HG03565 (cell line): ENCODE measurements around the gene CCDC40.

Experiments
- ATAC-seq: cut with Tn5 transposase; IDR thresholded peaks from one replicate; pipeline ENCODE4 v1.9.1; 2021; ENCODE audit warnings: mild to moderate bottlenecking, moderate library complexity; ENCODE audit not compliant: unreplicated experiment

Gene CCDC40

DNA sequence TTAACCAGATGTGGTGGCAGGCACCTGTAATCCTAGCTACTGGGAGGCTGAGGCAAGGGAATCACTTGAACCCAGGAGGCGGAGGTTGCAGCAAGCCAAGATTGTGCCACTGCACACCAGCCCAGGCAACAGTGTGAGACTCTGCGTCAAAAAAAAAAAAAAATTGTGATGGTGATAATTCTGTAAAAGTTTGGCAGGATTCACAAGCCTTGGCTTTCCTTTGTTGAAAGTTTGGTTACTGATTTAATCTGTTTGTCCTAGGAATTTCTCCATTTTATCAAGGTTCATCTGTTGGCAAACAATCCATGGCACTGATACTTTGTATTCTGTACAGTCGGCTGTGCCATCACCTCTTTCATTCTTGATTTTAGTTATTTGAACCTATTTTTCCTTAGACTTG is 94.5 kb downstream of the CCDC40 start:
- no peak for ATAC-seq

DNA sequence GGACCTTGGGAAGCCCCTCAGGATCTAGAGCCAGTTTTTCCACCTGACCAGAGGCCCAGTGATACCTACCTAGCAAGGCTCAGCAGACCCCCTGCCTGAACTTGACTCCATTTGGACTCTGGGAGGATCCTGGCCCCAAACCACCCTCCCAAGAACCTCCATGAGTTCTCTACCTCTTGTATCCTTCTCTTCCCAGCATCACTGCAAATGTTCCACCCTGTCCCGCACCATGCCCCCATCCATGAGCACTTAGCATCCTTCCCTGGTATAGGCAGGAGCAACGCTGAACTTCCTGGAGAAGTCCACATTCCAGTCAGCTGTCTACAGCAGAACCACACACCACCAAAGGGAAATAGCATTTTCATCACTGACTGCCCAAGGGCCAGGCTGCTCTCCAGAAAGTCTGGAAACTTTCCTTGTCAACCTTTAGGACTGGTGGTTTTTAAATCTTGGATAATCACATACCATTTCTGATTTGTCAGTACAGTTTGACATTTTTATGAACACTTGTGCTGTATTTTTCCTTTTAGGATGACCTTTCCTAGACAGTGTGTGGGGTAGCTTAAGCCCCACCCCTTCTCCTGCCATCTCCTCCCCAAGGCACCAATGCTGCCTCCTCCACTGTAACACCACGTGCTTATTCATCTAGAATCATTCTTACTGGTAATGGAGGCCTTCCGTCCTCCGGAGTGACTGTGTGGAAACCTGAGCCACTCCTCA is 96.6 kb downstream of the CCDC40 start:
- ATAC-seq, result no peak

DNA sequence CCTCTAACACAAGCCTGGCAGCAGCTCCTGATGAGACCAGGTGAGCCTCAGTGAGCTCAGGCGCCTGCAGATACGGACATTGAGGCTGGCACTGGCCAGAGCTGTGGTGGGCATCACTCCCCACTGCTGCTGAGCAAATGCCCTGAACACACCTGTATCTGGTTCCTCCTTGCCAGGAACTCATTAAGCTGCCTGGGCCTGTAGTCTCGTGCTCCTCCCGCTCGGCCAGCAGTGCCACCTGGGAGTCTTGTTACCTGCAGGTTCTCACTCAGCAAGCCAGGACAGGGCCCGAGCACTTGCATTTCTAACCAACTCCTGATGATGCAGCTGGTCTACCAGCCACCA is 97.2 kb downstream of the CCDC40 start:
- no peak for ATAC-seq

- no peak for ATAC-seq
These were observed 100.7 kb downstream of the CCDC40 start for GRCh38 chr17:80137131-80137530.

DNA sequence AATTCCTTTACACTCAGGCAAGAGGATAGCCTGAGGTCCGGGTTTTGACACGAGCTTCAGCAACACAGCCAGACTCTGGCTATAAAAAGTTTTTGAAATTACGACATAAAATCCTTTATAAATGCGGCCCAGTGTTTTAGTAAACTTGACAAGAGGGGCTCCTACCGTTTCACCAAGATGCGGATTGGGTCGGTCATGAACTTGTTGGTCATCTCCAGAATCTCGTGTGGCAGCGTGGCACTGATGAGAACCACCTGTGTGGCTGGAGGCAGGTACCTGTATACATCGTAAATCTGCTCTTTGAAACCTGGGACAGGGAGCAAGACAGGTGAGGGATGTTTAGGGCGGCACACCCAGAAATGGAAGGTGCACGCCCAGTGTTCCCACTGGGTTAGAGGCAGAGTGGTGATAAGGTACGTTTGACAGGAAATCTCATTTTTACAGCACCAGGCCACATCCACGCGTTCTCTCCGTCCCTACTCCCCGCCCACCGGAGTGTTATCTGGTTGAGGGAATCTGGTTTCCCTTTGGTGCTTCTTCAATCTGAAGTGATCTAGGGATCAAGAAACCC is 102.5 kb downstream of the CCDC40 start:
- ATAC-seq, result no peak

- no peak for ATAC-seq
These were observed 105.2 kb downstream of the CCDC40 start for GRCh38 chr17:80141463-80142165.

- no peak for ATAC-seq
These were observed 106.5 kb downstream of the CCDC40 start for GRCh38 chr17:80142929-80143328.

GRCh38 chr17:80145076-80146075 is 108.9 kb downstream of the CCDC40 start:
- no peak for ATAC-seq

- no peak for ATAC-seq
These were observed 109.9 kb downstream of the CCDC40 start for GRCh38 chr17:80146121-80147034.

GRCh38 chr17:80147035-80147822 is 110.8 kb downstream of the CCDC40 start, which contains the start of gene EIF4A3:
EIF4A3 (minus strand) TSS chr17:80147128; CDS start chr17:80146961, 167 bp downstream.
- peak; percentile 86 for ATAC-seq
